WTC11 (cell line): ENCODE results near the gene XDH.

Source experiments
- ATF1 ChIP-seq: sonication (generic); formaldehyde crosslinking; IDR thresholded peaks from 2 replicates; pipeline ENCODE4 v1.8.1; 2023; ENCODE audit warnings: mild to moderate bottlenecking, moderate library complexity, missing genetic modification reagents
- ATF3 ChIP-seq: sonication (generic); formaldehyde crosslinking; conservative IDR thresholded peaks from 2 replicates; pipeline ENCODE4 v1.8.1; 2022; ENCODE audit warnings: mild to moderate bottlenecking, missing genetic modification reagents
- CTCF ChIP-seq: fragments of 200-600 bp; IDR thresholded peaks from 2 replicates; pipeline ENCODE4 v1.8.0; 2022; ENCODE audit warnings: antibody characterized with exemption
- E2F4 ChIP-seq: sonication (generic); formaldehyde crosslinking; IDR thresholded peaks from 2 replicates; pipeline ENCODE4 v1.8.1; 2022; ENCODE audit warnings: low read depth, mild to moderate bottlenecking, moderate library complexity, missing genetic modification reagents, borderline replicate concordance
- FOXK1 ChIP-seq: sonication (generic); formaldehyde crosslinking; IDR thresholded peaks from 2 replicates; pipeline ENCODE4 v1.8.0; 2022; ENCODE audit warnings: mild to moderate bottlenecking, moderate library complexity, missing genetic modification reagents
- JAZF1 ChIP-seq: fragments of 250-450 bp; sonication (Bioruptor Pico); IDR thresholded peaks from 2 replicates; pipeline ENCODE4 v1.9.0; 2021; ENCODE audit warnings: moderate library complexity, mild to moderate bottlenecking, inconsistent platforms
- JUN ChIP-seq: sonication (generic); formaldehyde crosslinking; IDR thresholded peaks from 2 replicates; pipeline ENCODE4 v1.8.0; 2023; ENCODE audit warnings: mild to moderate bottlenecking, missing genetic modification reagents
- NR3C1 ChIP-seq: sonication (generic); formaldehyde crosslinking; conservative IDR thresholded peaks from 2 replicates; pipeline ENCODE4 v1.8.1; 2023; ENCODE audit warnings: low read depth, mild to moderate bottlenecking, missing genetic modification reagents
- SP1 ChIP-seq: sonication (generic); formaldehyde crosslinking; conservative IDR thresholded peaks from 2 replicates; pipeline ENCODE4 v1.8.1; 2022; ENCODE audit warnings: missing genetic modification reagents
- USF1 ChIP-seq: sonication (generic); formaldehyde crosslinking; IDR thresholded peaks from 2 replicates; pipeline ENCODE4 v1.8.0; 2022; ENCODE audit warnings: mild to moderate bottlenecking, missing genetic modification reagents
- TF ChIP-seq, protein P1 (sequence below): sonication (generic); formaldehyde crosslinking; IDR thresholded peaks from 2 replicates; pipeline ENCODE4 v1.8.0; 2023; ENCODE audit warnings: mild to moderate bottlenecking, missing genetic modification reagents
- TF ChIP-seq, protein P2 (sequence below): sonication (generic); formaldehyde crosslinking; IDR thresholded peaks from 2 replicates; pipeline ENCODE4 v1.8.0; 2022; ENCODE audit warnings: mild to moderate bottlenecking, missing genetic modification reagents
- TF ChIP-seq, protein P3 (sequence below): sonication (generic); formaldehyde crosslinking; IDR thresholded peaks from 2 replicates; pipeline ENCODE4 v1.8.0; 2023; ENCODE audit warnings: missing genetic modification reagents

DNA sequence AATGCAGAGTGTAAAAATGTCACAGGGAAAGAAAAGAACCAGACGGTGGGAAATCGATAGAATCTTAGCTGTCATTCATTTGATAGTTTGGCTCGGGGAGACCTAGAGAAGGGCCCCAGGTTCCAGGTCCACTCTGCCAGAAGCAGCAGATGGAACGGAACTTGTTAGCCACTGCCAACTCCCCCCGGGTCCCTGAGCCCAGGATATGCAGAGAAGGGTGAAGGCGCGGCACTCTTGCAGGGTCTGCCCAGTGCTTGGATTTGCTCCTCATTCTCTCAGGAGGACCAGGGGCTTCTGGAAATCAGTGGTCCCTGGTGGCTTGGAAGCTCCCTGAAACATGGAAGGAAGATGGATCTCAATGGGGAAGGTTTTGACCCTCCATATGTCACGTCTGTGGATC lies 11.6 kb upstream of the XDH start:
- TF ChIP-seq FOXK1 (no peak), CTCF (no peak), JAZF1 (CRISPR knock-in tag) (no peak), NR3C1 (CRISPR knock-in tag) (no peak), ATF1 (no peak), USF1 (CRISPR knock-in tag) (no peak), E2F4 (CRISPR knock-in tag) (no peak), JUN (CRISPR knock-in tag) (no peak), SP1 (CRISPR knock-in tag) (no peak), ATF3 (CRISPR knock-in tag) (no peak)
- TF ChIP-seq, protein P1, sequence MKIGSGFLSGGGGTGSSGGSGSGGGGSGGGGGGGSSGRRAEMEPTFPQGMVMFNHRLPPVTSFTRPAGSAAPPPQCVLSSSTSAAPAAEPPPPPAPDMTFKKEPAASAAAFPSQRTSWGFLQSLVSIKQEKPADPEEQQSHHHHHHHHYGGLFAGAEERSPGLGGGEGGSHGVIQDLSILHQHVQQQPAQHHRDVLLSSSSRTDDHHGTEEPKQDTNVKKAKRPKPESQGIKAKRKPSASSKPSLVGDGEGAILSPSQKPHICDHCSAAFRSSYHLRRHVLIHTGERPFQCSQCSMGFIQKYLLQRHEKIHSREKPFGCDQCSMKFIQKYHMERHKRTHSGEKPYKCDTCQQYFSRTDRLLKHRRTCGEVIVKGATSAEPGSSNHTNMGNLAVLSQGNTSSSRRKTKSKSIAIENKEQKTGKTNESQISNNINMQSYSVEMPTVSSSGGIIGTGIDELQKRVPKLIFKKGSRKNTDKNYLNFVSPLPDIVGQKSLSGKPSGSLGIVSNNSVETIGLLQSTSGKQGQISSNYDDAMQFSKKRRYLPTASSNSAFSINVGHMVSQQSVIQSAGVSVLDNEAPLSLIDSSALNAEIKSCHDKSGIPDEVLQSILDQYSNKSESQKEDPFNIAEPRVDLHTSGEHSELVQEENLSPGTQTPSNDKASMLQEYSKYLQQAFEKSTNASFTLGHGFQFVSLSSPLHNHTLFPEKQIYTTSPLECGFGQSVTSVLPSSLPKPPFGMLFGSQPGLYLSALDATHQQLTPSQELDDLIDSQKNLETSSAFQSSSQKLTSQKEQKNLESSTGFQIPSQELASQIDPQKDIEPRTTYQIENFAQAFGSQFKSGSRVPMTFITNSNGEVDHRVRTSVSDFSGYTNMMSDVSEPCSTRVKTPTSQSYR (CRISPR knock-in tag) = no peak
- TF ChIP-seq, protein P2, sequence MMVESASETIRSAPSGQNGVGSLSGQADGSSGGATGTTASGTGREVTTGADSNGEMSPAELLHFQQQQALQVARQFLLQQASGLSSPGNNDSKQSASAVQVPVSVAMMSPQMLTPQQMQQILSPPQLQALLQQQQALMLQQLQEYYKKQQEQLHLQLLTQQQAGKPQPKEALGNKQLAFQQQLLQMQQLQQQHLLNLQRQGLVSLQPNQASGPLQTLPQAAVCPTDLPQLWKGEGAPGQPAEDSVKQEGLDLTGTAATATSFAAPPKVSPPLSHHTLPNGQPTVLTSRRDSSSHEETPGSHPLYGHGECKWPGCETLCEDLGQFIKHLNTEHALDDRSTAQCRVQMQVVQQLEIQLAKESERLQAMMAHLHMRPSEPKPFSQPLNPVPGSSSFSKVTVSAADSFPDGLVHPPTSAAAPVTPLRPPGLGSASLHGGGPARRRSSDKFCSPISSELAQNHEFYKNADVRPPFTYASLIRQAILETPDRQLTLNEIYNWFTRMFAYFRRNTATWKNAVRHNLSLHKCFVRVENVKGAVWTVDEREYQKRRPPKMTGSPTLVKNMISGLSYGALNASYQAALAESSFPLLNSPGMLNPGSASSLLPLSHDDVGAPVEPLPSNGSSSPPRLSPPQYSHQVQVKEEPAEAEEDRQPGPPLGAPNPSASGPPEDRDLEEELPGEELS = no peak
- TF ChIP-seq, protein P3, sequence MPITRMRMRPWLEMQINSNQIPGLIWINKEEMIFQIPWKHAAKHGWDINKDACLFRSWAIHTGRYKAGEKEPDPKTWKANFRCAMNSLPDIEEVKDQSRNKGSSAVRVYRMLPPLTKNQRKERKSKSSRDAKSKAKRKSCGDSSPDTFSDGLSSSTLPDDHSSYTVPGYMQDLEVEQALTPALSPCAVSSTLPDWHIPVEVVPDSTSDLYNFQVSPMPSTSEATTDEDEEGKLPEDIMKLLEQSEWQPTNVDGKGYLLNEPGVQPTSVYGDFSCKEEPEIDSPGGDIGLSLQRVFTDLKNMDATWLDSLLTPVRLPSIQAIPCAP (CRISPR knock-in tag) = no peak
